DMS 273 (cell line): Measurements from ENCODE around the gene RPTOR.

Experiments used
- DNase-seq: peaks from one replicate; lab custom pipeline; 2025; ENCODE audit not compliant: unreplicated experiment; lab: John Stamatoyannopoulos, UW

The RPTOR gene

DNA sequence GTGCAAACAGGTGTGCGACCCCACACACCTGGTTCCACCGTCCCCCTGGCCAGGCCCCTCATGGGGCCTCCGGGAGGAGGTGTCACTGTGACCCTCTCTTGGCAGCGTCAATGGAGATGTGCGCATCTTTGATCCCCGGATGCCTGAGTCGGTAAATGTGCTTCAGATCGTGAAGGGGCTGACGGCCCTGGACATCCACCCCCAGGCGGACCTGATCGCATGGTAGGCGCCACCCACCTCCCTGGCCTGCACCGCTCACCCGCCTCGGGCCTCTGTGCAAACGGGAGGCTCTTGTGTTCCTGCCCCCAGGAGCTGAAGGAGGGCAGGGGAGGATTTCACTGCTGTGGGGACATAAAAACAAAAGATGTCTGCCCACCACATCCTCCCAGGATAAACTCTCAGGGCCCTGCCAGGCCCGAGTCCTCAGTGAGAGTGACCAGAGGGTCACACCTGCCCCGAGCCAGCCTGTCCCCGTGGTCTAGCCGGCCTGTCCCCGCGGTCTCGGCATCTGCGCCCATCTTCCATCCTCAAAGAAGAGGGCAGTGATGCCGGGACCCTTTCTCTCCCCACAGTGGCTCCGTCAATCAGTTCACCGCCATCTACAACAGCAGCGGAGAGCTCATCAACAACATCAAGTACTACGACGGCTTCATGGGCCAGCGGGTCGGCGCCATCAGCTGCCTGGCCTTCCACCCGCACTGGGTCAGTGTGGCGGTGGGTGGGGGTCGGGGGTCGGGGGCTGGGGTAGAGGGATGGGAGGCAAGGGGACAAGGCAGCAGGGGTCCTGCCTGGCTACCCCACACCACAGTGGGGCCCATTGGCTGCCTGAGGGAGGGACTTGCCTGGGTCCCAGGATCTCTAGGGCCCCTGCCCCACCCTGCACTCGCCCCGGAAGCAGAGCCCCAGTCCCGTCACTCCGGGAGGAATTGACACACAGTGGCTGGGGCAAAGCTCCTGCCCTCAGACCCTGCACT lies 418.0 kb downstream of the RPTOR start:
- no peak for DNase-seq

DNA sequence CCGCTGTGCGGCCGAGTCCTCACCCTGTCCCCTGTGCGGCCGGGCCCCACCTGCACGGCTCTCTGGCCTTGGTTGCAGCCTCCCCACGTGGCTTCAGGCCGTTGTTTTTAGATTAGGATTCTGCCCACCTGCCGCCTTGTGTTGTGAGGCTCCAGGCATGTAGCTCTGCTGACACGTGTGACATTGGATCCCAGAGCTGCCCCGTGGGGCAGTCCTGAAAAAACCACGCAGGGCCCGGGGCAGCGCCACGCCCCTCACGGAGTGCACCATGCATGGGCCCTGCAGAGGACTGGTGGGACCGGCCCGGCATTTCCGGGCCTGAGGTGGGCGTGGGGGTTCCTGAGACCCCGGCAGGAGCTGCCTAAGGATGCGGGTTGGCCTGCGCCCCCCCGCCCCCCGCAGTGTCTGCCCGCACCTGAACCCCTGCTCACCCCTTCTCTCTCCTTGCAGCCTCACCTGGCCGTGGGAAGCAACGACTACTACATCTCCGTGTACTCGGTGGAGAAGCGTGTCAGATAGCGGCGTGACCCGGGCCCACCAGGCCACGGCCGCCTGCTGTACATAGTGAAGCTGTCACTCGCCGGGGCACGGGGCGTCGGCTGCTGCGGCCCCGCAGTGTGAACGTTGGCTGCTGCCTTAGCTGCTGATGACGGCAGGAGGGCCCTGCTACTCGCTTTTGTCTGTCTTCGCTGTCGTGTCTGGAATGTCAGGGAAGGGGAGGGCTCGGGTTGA lies 419.3 kb downstream of the RPTOR start:
- DNase-seq: no peak

DNA sequence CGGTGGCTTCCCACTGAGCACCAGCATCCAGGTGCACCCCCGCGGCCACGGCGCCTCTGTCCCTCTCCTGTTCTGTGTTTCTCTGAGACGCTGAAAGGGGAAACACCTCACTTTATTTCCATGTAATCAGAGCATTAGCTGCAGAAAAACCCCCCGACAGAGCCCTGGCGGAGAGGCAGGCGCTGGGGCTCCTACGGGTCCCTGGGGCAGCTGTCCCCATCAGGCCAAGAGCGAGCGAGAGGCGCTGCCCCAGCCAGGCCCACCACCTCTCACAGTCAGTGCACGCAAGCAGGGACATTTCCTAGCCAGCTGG lies 419.9 kb downstream of the RPTOR start:
- no peak for DNase-seq

DNA sequence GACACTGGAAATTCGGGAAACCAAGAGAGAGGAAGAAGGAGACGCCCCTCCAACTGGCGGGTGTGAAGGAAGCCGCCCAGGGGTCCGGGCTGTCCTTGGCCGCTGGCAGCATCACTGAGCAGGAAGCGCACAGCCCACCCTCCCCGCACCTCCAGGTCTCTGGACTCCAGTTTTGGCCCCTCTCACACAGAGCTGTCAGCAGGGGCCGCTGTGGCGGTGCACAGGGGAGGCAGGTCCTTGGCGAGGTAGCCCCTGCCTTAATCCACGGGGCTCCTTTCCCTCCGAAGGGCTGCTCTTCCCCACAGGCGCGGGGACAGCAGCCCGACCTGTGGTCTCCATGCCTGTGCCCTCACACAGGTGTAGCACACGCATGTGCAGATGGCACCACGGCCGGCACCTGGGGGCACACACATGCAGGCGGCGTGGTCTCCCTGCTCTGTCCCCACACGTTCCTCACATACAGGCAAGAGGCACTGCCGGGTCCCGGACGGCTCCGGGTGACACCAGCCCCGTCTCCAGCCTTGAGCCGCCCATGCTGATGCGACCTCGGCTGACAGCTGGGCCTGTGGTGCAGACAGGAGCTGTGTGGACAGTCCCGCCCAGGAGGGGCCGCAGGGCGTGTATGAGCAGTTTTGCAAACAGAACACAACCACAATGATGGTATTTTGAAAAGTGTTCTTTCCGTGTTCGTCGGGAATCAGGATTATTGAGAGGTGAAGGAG lies 420.4 kb downstream of the RPTOR start:
- DNase-seq: no peak

DNA sequence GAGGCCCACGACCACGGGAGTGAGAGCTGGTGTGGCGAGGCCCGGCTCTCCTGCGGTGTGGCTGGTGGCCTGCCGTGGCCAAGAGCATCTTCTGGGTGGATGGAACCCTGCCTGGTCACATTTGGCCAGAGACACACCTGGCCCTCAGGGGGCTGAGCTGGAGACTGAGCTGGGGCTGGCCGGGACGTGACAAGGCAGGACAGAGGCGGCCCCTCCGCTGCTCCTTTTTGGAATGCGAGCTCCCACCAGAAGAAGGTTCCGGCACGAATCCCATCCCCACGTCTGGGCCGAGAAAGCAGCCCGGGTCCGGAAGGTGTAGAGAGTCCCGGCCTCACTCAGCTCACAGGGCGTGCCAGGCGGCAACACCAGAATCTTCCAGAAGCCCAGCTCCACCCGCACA lies 421.0 kb downstream of the RPTOR start:
- DNase-seq: no peak

DNA sequence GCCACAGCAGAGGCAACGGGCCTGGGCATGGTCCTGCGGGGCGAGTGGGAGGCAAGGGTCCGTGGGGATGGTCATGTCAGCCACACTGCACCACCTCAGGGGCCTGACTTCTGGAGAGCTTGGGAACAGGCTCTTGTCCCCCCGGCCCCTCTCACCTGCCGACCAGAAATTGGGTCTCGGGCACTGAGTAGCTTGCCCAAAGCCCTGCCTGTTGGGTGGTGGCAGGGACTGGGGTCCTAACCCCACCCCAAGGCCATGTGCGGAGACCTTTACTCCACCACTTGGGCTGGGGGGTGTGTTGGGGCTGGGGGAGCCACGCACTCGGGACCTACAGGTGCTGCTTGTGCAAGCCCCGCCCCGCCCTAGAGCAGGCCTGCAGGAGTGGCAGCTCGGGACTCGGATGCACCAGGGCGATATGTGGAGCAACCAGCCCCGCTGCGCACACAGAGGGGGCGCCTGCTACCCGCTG lies 422.8 kb downstream of the RPTOR start:
- no peak for DNase-seq

DNA sequence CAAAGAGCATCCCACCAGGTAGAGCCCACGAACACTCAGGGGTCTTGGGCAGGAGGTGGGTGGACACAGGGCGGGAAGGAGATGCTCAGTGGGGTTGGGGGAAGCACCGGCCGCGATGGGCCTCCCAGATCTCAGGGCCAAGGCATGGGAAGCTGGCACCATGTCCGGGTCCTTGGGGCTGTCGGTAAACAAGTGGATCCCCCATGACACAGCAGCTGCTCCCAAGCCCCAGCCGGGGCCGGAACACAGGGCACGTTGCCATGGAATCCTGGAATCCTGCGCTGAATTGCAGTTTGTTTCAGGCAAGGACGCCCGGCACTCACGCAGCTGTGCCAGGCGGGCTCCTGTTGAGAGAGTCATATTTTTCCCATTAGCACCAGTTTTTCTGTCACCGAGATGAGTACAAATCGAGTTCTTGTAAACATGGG lies 424.0 kb downstream of the RPTOR start:
- peak; percentile 92 for DNase-seq

DNA sequence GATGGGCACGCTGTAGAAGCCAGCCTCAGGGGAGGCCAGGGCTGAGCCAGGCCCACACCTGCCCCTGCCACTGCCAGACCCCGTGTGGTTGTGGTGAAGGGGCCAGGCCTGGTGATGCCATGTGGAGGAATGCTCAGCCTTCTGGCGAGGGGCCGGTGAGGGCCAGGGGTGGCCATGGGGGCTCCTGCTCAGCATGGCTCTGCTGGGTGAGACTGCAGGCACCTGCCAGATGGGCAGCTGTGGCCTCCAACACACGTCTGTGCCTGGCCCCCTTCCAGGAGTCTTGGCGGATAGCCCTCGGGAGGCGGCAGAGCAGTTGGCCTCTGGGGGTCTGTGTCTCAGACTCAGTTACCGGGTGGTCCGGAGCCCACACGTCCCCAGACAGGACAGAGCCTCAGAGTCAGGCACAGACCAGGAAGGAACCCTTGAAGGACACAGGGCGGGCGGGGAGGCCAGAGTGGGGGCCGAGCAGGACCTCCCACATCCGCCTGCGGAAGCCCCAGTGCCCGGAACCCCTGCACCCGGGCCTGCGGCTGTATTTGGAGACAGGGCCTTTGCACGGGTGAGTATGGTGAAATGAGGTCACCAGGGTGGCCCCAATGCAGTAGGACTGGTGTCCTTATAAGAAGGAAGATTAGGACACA lies 424.5 kb downstream of the RPTOR start:
- DNase-seq: peak; percentile 89

DNA sequence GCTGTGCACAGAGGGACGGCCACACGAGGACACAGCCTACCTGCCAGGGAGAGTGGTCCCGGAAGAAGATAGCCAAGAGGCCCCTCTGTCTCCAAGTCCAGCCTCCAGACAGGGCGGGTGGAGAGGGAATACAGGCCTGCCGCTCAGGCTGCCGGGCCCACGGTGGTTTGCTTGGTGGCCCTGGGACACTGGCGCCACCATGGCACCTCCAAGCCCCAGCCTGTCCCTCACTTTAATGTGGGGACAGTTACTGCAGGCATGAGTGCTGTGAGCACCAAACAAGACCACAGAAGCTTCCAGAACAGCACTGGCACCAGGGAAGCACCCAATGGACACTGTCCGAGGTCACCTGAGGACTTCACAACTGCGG lies 425.0 kb downstream of the RPTOR start:
- no peak for DNase-seq

DNA sequence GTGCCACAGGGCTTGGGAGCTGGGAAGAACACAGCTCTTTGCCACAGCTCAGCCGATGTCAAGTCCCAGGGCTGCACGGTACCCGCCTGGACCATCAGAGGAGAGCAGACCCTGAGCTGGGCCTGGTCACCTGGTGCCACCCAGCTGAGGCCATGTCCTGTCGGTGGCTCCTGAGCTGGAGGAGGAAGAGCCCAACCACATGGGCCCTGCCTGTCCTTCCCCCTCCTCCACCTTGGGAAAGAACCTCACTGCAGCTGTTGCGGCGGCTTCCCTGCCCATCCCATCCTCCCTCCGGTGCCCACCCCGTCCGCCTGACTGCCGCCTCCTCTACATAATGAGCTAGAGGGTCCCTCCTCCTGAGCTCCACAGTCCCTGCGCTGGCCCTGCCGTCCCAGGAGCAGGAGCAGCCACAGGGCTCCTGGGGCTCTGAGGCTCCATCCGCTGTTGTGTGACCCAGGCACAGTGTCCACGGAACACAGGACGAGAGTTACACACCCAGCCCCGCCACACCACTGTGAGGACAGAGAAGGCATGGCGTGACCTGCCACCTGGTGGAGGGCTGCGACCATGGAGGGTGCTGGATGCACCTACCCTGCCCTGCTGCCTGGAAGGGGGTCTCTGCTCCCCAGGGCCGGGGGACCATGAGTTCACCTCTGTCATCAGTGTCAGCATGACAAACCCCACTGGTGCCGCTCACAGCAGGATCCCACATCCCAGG lies 425.6 kb downstream of the RPTOR start:
- DNase-seq: peak; percentile 76

DNA sequence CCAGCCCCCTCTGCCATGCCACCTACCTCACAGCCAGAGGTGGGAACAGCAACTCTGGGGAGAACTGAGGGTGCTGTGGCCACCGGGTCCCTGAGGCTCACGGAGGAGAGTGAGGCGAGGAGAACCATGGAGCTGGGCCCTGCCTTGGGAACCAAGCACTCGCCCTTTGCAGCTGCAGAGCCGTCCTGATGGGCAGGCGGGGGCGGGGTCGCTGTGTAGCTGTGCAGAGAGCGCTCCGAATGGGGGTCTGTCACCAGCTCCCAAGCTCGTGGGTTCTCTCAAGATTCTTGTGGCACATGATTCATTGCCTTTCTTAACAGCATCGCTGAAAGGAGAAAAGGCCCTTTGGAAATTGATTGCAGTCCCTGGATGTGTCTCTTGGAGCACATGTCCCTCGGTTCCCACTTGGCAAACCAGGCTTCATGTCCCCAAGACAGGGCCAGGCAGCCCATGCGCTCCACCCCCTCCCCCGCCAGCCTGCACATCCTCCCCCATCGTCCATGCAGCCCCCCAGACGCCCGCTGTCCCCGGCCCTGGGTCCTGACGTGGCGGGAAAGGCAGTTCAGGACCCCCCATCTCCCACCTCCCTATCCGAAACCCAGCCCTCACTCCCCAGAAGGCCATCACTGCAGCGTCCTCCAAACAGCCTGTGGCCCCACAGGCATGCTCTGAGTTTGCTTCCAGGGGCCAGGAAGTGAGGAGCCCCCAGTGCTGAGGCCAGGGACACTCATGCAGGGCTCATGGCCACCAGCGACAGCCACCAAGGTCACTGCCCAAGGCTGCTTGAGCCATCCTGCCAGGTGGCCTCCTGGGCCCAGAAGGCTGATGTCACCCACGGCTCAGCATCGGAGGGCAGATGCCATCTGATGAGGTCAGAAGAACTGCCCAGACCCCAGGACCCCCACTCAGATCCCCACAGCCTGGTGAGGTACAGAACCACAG lies 426.4 kb downstream of the RPTOR start:
- no peak for DNase-seq

DNA sequence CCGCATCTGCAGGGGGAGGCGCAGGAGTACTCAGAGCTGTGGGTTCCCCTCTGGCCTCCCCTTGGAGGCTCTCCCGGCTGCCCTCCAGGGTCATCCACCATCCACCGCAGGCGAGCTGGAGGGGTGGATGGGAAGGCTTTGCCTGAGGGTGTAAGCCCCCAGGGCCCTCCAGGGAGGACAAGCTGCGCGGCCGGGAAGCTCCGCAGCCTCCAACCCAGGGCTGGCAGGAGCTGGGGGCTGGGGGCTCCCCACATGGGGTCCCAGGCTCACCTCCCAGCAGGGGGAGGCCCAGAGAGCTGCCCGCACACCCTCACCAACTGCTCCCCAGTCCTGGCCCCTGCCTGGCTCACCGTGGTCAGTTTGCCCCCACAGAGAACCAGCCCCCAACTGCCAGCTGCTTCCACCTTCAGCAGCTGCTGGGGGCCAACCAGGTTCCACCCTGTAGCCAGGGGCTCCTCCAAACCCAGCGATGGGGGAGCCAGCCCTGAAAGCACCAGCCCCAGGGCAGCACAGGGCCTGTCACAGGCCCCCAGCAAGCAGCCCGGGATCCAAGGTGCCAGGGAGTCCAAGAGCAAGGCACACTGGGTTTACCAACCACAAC lies 427.2 kb downstream of the RPTOR start:
- DNase-seq: no peak

DNA sequence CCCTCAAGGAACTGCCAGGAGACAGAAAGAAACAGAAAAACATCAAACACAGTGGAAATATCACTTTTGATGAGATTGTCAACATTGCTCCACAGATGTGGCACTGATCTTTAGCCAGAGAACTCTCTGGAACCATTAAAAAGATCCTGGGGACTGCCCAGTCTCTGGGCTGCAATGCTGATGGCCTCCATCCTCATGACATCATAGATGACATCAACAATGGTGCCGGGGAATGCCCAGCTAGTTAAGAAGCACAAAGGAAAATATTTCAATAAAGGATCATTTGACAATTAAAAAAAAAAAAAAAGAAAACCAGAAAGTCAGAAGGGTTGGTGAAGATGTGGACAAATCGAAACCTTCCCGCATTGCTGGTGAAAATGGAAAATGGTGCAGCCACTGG lies 432.1 kb downstream of the RPTOR start:
- no peak for DNase-seq

DNA sequence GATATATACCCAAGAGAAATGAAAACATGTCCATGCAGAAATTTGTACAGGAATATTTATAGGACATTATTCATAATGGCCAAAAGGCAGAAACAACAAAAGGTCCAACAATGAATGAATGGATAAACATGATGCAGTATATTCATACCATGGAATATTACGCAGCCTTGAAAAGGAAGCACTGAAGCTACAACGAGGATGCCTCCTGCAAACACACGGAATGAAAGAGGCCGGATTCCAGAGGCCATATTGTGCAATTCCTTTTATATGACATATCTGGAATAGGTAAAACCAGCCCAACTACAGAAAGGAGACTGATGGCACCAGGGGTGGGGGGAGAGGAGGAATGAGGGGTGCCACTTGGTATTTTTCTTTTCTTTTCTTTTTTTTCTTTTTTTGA lies 432.5 kb downstream of the RPTOR start:
- no peak for DNase-seq

DNA sequence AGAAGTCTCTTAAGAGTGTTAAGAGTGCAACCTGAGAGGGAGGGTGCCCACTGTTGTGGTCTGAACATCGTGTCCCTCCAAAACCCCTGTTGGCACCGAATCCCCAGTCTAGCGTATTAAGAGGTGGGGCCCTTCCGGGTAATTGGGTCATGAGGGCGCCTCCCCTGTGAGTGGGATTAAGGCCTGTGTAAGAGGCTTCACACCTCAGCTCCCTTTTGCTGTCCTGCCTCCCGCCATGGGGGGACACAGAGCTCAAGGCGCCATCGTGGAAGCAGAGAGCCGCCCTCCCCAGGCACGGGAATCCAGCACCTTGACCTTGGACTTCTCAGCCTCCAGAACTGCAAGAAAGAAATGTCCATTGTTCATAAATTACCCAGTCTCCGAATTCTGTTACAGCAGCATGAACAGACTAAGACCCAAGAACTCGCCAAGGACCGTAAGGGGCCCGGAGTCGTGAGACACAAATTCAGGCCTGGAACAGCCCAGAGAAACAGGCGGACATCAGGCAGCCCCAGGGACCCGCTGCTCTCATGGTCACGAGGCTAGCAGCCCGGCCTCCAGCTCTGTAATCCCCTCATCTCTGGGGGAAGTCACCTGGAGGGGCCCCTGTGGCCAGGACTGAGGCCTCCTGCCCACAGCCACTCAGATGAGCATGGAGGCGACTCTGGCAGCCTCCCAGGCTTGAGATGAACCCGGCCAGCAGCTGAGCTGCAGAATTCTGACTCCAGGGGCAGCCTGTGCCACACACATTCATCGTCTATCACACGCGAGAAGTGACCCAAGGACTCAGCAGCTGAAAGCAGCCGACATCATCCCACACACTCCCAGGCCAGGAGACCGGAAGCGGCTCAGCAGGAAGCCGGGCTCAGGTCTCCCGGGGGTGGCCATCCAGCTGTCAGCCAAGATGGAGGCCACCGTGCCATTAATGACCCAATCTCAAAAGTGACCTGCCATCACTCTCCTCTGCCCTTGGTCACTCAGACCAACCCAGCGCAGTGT lies 434.2 kb downstream of the RPTOR start:
- no peak for DNase-seq

DNA sequence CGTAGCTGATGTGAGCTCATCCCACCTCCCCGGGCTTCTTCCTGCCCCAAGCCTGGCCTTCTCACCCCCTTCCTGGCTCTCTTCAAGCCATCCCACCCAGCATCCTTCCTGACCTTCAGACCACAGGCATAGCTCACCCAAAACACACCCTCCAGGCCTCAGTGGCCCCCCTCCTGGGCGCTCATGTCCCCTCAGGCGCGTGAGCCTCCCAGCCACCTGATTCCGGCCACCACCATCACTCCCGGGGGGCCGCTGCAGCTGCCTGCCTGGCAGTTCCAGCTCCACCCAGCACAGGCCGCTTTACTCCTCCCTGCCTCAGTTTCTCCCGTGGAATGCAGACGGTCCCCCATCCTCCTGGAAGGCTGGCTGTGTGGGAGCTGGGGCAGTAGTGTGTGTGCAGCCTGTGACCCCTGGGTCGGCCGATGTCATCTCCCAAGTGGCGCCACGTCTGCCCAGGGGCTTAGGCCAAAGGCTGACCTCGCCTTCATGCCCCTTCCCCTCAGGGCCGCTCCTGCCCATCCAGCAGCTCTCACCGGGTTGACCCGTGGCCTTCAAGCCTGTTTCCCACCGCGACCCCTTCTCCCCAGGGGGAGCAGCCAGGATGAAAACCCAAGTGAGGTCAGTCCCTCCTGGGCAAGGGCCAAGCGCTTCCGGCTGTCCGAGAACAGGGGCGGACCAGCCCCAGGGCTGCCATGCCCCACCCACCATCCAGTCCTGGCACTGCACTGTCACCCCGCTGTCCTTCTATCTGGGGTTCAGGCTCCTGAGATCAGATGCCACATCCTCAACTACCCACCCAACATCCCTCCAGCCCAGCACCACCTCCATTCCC lies 435.1 kb downstream of the RPTOR start:
- no peak for DNase-seq
